CD14-positive monocyte (primary cell): ENCODE results near the gene STK39. TPM values are rescaled to one million over a fixed set of nuclear protein-coding genes. Genes with fewer than 3 reads are reported as not detected.

ENCODE experiments used
- DNase-seq, 3 donors: peaks; one replicate each; pipeline ENCODE4 v3.0.0-alpha.2; 2011 to 2022
- H2AFZ ChIP-seq: 2 replicates; pipeline ENCODE4 v1.6.0; 2012; ENCODE audit warnings: mild to moderate bottlenecking, low read depth, low read length, inconsistent platforms; ENCODE audit not compliant: insufficient read depth, poor library complexity, severe bottlenecking
- H3K27ac ChIP-seq, 2 donors: 1 replicate in 1 of 2; 2 replicates in 1 of 2; pipeline ENCODE4 v1.5.1; 2012 to 2013; ENCODE audit warnings: low read length in 2 of 2, control low read depth in 1 of 2, inconsistent platforms in 1 of 2, low read depth in 1 of 2, mild to moderate bottlenecking in 1 of 2
- H3K27me3 ChIP-seq, 2 donors: one replicate each; pipeline versions ENCODE4 v1.6.0 to v1.6.1; 2011 to 2013; ENCODE audit warnings: low read length in 2 of 2; ENCODE audit not compliant: control insufficient read depth in 2 of 2, insufficient read depth in 2 of 2
- H3K36me3 ChIP-seq, 2 donors: replicated peaks in 1 of 2; 1 replicate in 1 of 2; 2 replicates in 1 of 2; pipeline versions ENCODE4 v1.5.1 to v1.6.1; 2012 to 2013; ENCODE audit warnings: low read length in 2 of 2, control low read depth in 1 of 2, inconsistent platforms in 1 of 2, mild to moderate bottlenecking in 1 of 2; ENCODE audit not compliant: insufficient read depth in 2 of 2, control insufficient read depth in 1 of 2
- H3K4me1 ChIP-seq, 2 donors: 1 replicate in 1 of 2; 2 replicates in 1 of 2; pipeline versions ENCODE4 v1.5.1 to v1.6.1; 2012 to 2013; ENCODE audit warnings: low read length in 2 of 2, control low read depth in 1 of 2, inconsistent platforms in 1 of 2, mild to moderate bottlenecking in 1 of 2, moderate library complexity in 1 of 2; ENCODE audit not compliant: insufficient read depth in 2 of 2, control insufficient read depth in 1 of 2
- H3K4me2 ChIP-seq: replicated peaks from 2 replicates; pipeline ENCODE3; 2012; ENCODE audit warnings: low read length, moderate library complexity, mild to moderate bottlenecking; ENCODE audit not compliant: poor library complexity, severe bottlenecking; ENCODE audit errors: extremely low read depth
- H3K4me3 ChIP-seq, 3 experiments: fragments of 200-600 bp in 1 of 3; sonication (generic) in 1 of 3; replicated peaks in 1 of 3; 1 replicate in 2 of 3; 2 replicates in 1 of 3; pipeline ENCODE4 v1.5.1; 2011 to 2013; ENCODE audit warnings: low read length in 3 of 3, mild to moderate bottlenecking in 3 of 3, control low read depth in 2 of 3, low read depth in 2 of 3, inconsistent platforms in 1 of 3, moderate library complexity in 1 of 3
- H3K79me2 ChIP-seq: 2 replicates; pipeline ENCODE4 v1.6.0; 2012; ENCODE audit warnings: mild to moderate bottlenecking, control low read depth, inconsistent platforms, low read length, moderate library complexity; ENCODE audit not compliant: insufficient read depth
- H3K9ac ChIP-seq: 2 replicates; pipeline ENCODE4 v1.6.0; 2017; ENCODE audit warnings: low read length, mild to moderate bottlenecking; ENCODE audit not compliant: insufficient read depth, poor library complexity, severe bottlenecking
- H3K9me3 ChIP-seq, 2 donors: replicated peaks in 1 of 2; 1 replicate in 1 of 2; 2 replicates in 1 of 2; pipeline versions ENCODE4 v1.5.1 to v1.6.1; 2012 to 2013; ENCODE audit warnings: low read length in 2 of 2, control low read depth in 1 of 2; ENCODE audit not compliant: control insufficient read depth in 1 of 2, insufficient read depth in 1 of 2
- H4K20me1 ChIP-seq: 2 replicates; pipeline ENCODE4 v1.6.0; 2012; ENCODE audit warnings: mild to moderate bottlenecking, low read length, control low read depth, moderate library complexity; ENCODE audit not compliant: insufficient read depth
- H3K27ac Mint-ChIP-seq, 7 donors: one replicate each; pipeline ENCODE4 v1.8.0; 2020; ENCODE audit warnings: mild to moderate bottlenecking in 7 of 7, mixed read lengths in 7 of 7, moderate library complexity in 6 of 7, inconsistent platforms in 2 of 7
- H3K27me3 Mint-ChIP-seq, 3 donors: one replicate each; pipeline ENCODE4 v1.8.0; 2021 to 2022; ENCODE audit warnings: low read depth in 3 of 3, mild to moderate bottlenecking in 3 of 3, mixed read lengths in 3 of 3, moderate library complexity in 3 of 3, inconsistent platforms in 1 of 3
- H3K36me3 Mint-ChIP-seq, 2 donors: one replicate each; pipeline ENCODE4 v1.8.0; 2020; ENCODE audit warnings: mixed read lengths in 2 of 2, inconsistent platforms in 1 of 2, mild to moderate bottlenecking in 1 of 2
- H3K4me1 Mint-ChIP-seq: one replicate; pipeline ENCODE4 v1.8.0; 2020; ENCODE audit warnings: mild to moderate bottlenecking, mixed read lengths
- H3K4me3 Mint-ChIP-seq, 2 donors: one replicate each; pipeline ENCODE4 v1.8.0; 2020; ENCODE audit warnings: mild to moderate bottlenecking in 2 of 2, mixed read lengths in 2 of 2, moderate library complexity in 1 of 2
- H3K9me3 Mint-ChIP-seq, 7 donors: one replicate each; pipeline ENCODE4 v1.8.0; 2020 to 2022; ENCODE audit warnings: mixed read lengths in 7 of 7, mild to moderate bottlenecking in 6 of 7, moderate library complexity in 6 of 7, inconsistent platforms in 2 of 7
- CTCF ChIP-seq: fragments of 200-600 bp; IDR thresholded peaks from one replicate; pipeline ENCODE4 v1.8.0; 2022; ENCODE audit warnings: antibody characterized with exemption, mild to moderate bottlenecking
- WGBS: methylation state at CpG from one replicate; pipeline ENCODE4 v1.1.5; 2013; ENCODE audit warnings: missing lambda C conversion rate; ENCODE audit not compliant: insufficient coverage; 5-methylcytosine and 5-hydroxymethylcytosine counted together
- intact Hi-C, 2 donors: fragments of 100-400 bp; cut with micrococcal nuclease; formaldehyde crosslinking; loops; one replicate each; pipeline versions ENCODE4 v1.15.0 to v1.15.1; 2023
- polyA plus RNA-seq, 3 donors: library from polyadenylated mRNA; depleted of rRNA in 1 of 3; unstranded in 2 of 3; stranded (reverse) in 1 of 3; fragments of 300-500 nt in 2 of 3; fragments of >200 nt in 1 of 3; fragmentation: Illumina TruSeq in 2 of 3; gene quantifications; 1 replicate in 2 of 3; 2 replicates in 1 of 3; pipeline ENCODE4 v1.2.3, GENCODE V29; 2012 to 2021

The STK39 gene
- polyA plus RNA-seq, 3 donors = 1.2 to 2.7 (median 2.6) TPM

GRCh38 chr2:168028362-168028761 lies 219.0 kb downstream of the STK39 start:
- Mint-ChIP-seq H3K36me3 (peaks cover 15 to 34% of the 10 kb centered on the region in 2 donors), H3K27me3 (peaks cover 0 to 2% (median 0%) of the 10 kb centered on the region in 3 donors), H3K9me3 (no peaks in the 10 kb centered on the region), H3K27ac (no peak overlapping the region), H3K4me3 (no peak overlapping the region), H3K4me1 (peaks cover 18% of the 10 kb centered on the region)
- Histone ChIP-seq H3K4me3 (no peak overlapping the region), H3K27me3 (no peaks in the 10 kb centered on the region), H3K9ac (no peak overlapping the region), H3K4me2 (no peak overlapping the region), H3K4me1 (peaks cover 5 to 11% of the 10 kb centered on the region in 2 donors), H3K9me3 (no peaks in the 10 kb centered on the region), H4K20me1 (no peaks in the 10 kb centered on the region), H3K79me2 (no peaks in the 10 kb centered on the region), H3K27ac (no peak overlapping the region), H3K36me3 (peaks cover 0 to 13% of the 10 kb centered on the region in 2 donors), H2AFZ (no peak overlapping the region)
- intact Hi-C loops = no loop called here
- no peak for TF ChIP-seq CTCF
- no peak for DNase-seq

- Histone ChIP-seq H3K9ac (peak overlapping the region; percentile 42), H2AFZ (peak overlapping the region; percentile 18), H3K36me3 (peaks cover 0 to 13% of the 10 kb centered on the region in 2 donors), H3K4me3 (peak overlapping the region in 2 of 3 experiments; percentile 48 to 49), H3K79me2 (no peaks in the 10 kb centered on the region), H3K27ac (peak overlapping the region in 1 of 2 donors; percentile 71), H3K27me3 (no peaks in the 10 kb centered on the region), H4K20me1 (no peaks in the 10 kb centered on the region), H3K9me3 (no peaks in the 10 kb centered on the region), H3K4me2 (peak overlapping the region; percentile 49), H3K4me1 (peaks cover 5 to 11% of the 10 kb centered on the region in 2 donors)
- no peaks in the 10 kb centered on the region for H3K9me3 Mint-ChIP-seq
- peaks cover 17 to 28% of the 10 kb centered on the region in 2 donors for H3K36me3 Mint-ChIP-seq
- peak overlapping the region; percentile 48 to 82 (median 70) for H3K27ac Mint-ChIP-seq
- DNase-seq = peak in 1 of 3 donors; percentile 5
- H3K4me1 Mint-ChIP-seq = peaks cover 18% of the 10 kb centered on the region
- 6% methylated on average over 5 of the region's 11 CpGs for WGBS
- TF ChIP-seq CTCF = no peak
- no peaks in the 10 kb centered on the region for H3K27me3 Mint-ChIP-seq
- H3K4me3 Mint-ChIP-seq = peak overlapping the region; percentile 73 to 88
- intact Hi-C loops = no loop called here
Observed at GRCh38 chr2:168025487-168026202, 221.8 kb downstream of the STK39 start.
